ENCODE measurements around the gene FRMD4B.

Gene FRMD4B

GRCh38 chr3:69378112-69378802 lies 7.6 kb downstream of the FRMD4B start:
- no peaks in the 10 kb centered on the region for H3K79me2 ChIP-seq (ENCODE audit: insufficient read depth, low read length)
- H3K36me3 ChIP-seq (ENCODE audit: insufficient read depth, low read length) = no peaks in the 10 kb centered on the region
- H3K4me3 ChIP-seq (ENCODE audit: low read length, poor library complexity, severe bottlenecking) = no peak overlapping the region
- H2AFZ ChIP-seq (ENCODE audit: low read length) = no peak overlapping the region
- no peaks in the 10 kb centered on the region for H3K9me3 ChIP-seq (ENCODE audit: insufficient read depth, low read depth, low read length)
- no peaks in the 10 kb centered on the region for H3F3A ChIP-seq (ENCODE audit: low read depth)
- no peak for TF ChIP-seq CTCF (conservative IDR thresholded peaks at IDR 0.05; ENCODE audit: low read length)
- no peak for TF ChIP-seq EZH2phosphoT487 (IDR thresholded peaks at IDR 0.05; ENCODE audit: borderline replicate concordance)
- H3K9me2 ChIP-seq (replicated peaks; ENCODE audit: low read depth, low read length) = no peaks in the 10 kb centered on the region
- no peaks in the 10 kb centered on the region for H3K27me3 ChIP-seq (ENCODE audit: insufficient read depth, low read length, poor library complexity, severe bottlenecking)
- no peak overlapping the region for H3K9ac ChIP-seq (ENCODE audit: low read depth, low read length, poor library complexity, severe bottlenecking)
- H3K4me1 ChIP-seq (ENCODE audit: insufficient read depth, low read length, poor library complexity, severe bottlenecking) = no peaks in the 10 kb centered on the region
- no peak overlapping the region for H3K4me2 ChIP-seq (ENCODE audit: low read depth, low read length, poor library complexity, severe bottlenecking)
- H4K20me1 ChIP-seq (ENCODE audit: insufficient read depth, low read length, poor library complexity, severe bottlenecking) = no peaks in the 10 kb centered on the region

- Histone ChIP-seq H3K27me3 (ENCODE audit: insufficient read depth, low read length, poor library complexity, severe bottlenecking) (no peaks in the 10 kb centered on the region), H2AFZ (ENCODE audit: low read length) (no peak overlapping the region), H3K9me3 (ENCODE audit: insufficient read depth, low read depth, low read length) (no peaks in the 10 kb centered on the region), H4K20me1 (ENCODE audit: insufficient read depth, low read length, poor library complexity, severe bottlenecking) (no peaks in the 10 kb centered on the region), H3K9ac (ENCODE audit: low read depth, low read length, poor library complexity, severe bottlenecking) (no peak overlapping the region), H3K9me2 (replicated peaks; ENCODE audit: low read depth, low read length) (no peaks in the 10 kb centered on the region), H3K36me3 (ENCODE audit: insufficient read depth, low read length) (no peaks in the 10 kb centered on the region), H3K4me2 (ENCODE audit: low read depth, low read length, poor library complexity, severe bottlenecking) (no peak overlapping the region), H3K79me2 (ENCODE audit: insufficient read depth, low read length) (no peaks in the 10 kb centered on the region), H3K4me1 (ENCODE audit: insufficient read depth, low read length, poor library complexity, severe bottlenecking) (no peaks in the 10 kb centered on the region), H3K4me3 (ENCODE audit: low read length, poor library complexity, severe bottlenecking) (no peak overlapping the region), H3F3A (ENCODE audit: low read depth) (no peaks in the 10 kb centered on the region)
- TF ChIP-seq EZH2phosphoT487 (IDR thresholded peaks at IDR 0.05; ENCODE audit: borderline replicate concordance) (no peak), CTCF (conservative IDR thresholded peaks at IDR 0.05; ENCODE audit: low read length) (no peak)
Measured at GRCh38 chr3:69377262-69377661, 8.6 kb downstream of the FRMD4B start.

- no peak overlapping the region for H3K4me3 ChIP-seq (ENCODE audit: low read length, poor library complexity, severe bottlenecking)
- no peak overlapping the region for H3K4me2 ChIP-seq (ENCODE audit: low read depth, low read length, poor library complexity, severe bottlenecking)
- H4K20me1 ChIP-seq (ENCODE audit: insufficient read depth, low read length, poor library complexity, severe bottlenecking) = no peaks in the 10 kb centered on the region
- H3F3A ChIP-seq (ENCODE audit: low read depth) = no peaks in the 10 kb centered on the region
- no peaks in the 10 kb centered on the region for H3K79me2 ChIP-seq (ENCODE audit: insufficient read depth, low read length)
- H3K9me3 ChIP-seq (ENCODE audit: insufficient read depth, low read depth, low read length) = no peaks in the 10 kb centered on the region
- no peak overlapping the region for H3K9ac ChIP-seq (ENCODE audit: low read depth, low read length, poor library complexity, severe bottlenecking)
- no peaks in the 10 kb centered on the region for H3K27me3 ChIP-seq (ENCODE audit: insufficient read depth, low read length, poor library complexity, severe bottlenecking)
- H3K4me1 ChIP-seq (ENCODE audit: insufficient read depth, low read length, poor library complexity, severe bottlenecking) = no peaks in the 10 kb centered on the region
- H3K9me2 ChIP-seq (replicated peaks; ENCODE audit: low read depth, low read length) = no peaks in the 10 kb centered on the region
- TF ChIP-seq EZH2phosphoT487 (IDR thresholded peaks at IDR 0.05; ENCODE audit: borderline replicate concordance) = no peak
- no peak for TF ChIP-seq CTCF (conservative IDR thresholded peaks at IDR 0.05; ENCODE audit: low read length)
- no peak overlapping the region for H2AFZ ChIP-seq (ENCODE audit: low read length)
- H3K36me3 ChIP-seq (ENCODE audit: insufficient read depth, low read length) = no peaks in the 10 kb centered on the region
Measured at GRCh38 chr3:69376731-69377130, 9.2 kb downstream of the FRMD4B start.

All from Loucy (cell line).